SK-N-SH treated with all-trans-retinoic acid at 6 μM for 48 hours (cell line): Measurements from ENCODE around the gene RPS14.

Experiments used
- ATAC-seq: fragments of 200-7000 bp; cut with Tn5 transposase; 3 replicates; pipeline ENCODE4 v1.9.1; 2020; ENCODE audit warnings: mild to moderate bottlenecking, moderate library complexity
- ARNTL ChIP-seq: fragments of 450-650 bp; formaldehyde crosslinking; IDR thresholded peaks from 2 replicates; pipeline ENCODE4 v1.5.0; 2020; ENCODE audit warnings: low read depth, mild to moderate bottlenecking, moderate library complexity, borderline replicate concordance
- BACH2 ChIP-seq: fragments of 250-450 bp; sonication (Bioruptor Pico); IDR thresholded peaks from 2 replicates; pipeline ENCODE4 v1.9.0; 2021; ENCODE audit warnings: mild to moderate bottlenecking, borderline replicate concordance
- CREB5 ChIP-seq: fragments of 250-450 bp; sonication (Bioruptor Pico); IDR thresholded peaks from 2 replicates; pipeline ENCODE4 v1.5.1; 2020; ENCODE audit warnings: low read depth, mild to moderate bottlenecking, moderate library complexity
- CSDC2 ChIP-seq: fragments of 250-450 bp; sonication (Bioruptor Pico); IDR thresholded peaks from 2 replicates; pipeline ENCODE4 v1.5.0; 2020; ENCODE audit warnings: mild to moderate bottlenecking, moderate library complexity
- ISL1 ChIP-seq: fragments of 250-450 bp; sonication (Bioruptor Pico); IDR thresholded peaks from 2 replicates; pipeline ENCODE4 v2.1.2; 2022; ENCODE audit warnings: mild to moderate bottlenecking, moderate library complexity
- OSR1 ChIP-seq: fragments of 250-450 bp; sonication (Bioruptor Pico); IDR thresholded peaks from 2 replicates; pipeline ENCODE4 v1.8.0; 2022; ENCODE audit warnings: moderate library complexity, mild to moderate bottlenecking, inconsistent platforms
- PATZ1 ChIP-seq: fragments of 250-450 bp; sonication (Bioruptor Pico); IDR thresholded peaks from 2 replicates; pipeline ENCODE4 v1.8.0; 2020; ENCODE audit warnings: mild to moderate bottlenecking, moderate library complexity, borderline replicate concordance
- PPARA ChIP-seq: fragments of 250-450 bp; sonication (Bioruptor Pico); IDR thresholded peaks from 2 replicates; pipeline ENCODE4 v1.5.0; 2020; ENCODE audit warnings: mild to moderate bottlenecking, borderline replicate concordance
- RARB ChIP-seq: fragments of 250-450 bp; sonication (Bioruptor Pico); IDR thresholded peaks from 2 replicates; pipeline ENCODE4 v1.8.0; 2021; ENCODE audit warnings: mild to moderate bottlenecking, moderate library complexity
- SNAI2 ChIP-seq: fragments of 250-450 bp; sonication (Bioruptor Pico); IDR thresholded peaks from 2 replicates; pipeline ENCODE4 v1.5.0; 2020; ENCODE audit warnings: mild to moderate bottlenecking, moderate library complexity
- TCF4 ChIP-seq: fragments of 250-450 bp; sonication (Bioruptor Pico); IDR thresholded peaks from 2 replicates; pipeline ENCODE4 v1.8.0; 2021; ENCODE audit warnings: mild to moderate bottlenecking, moderate library complexity, borderline replicate concordance
- ZC3H10 ChIP-seq: fragments of 250-450 bp; sonication (Bioruptor Pico); IDR thresholded peaks from 2 replicates; pipeline ENCODE4 v1.5.1; 2021; ENCODE audit warnings: mild to moderate bottlenecking, moderate library complexity
- ZFP3 ChIP-seq: fragments of 250-450 bp; sonication (Bioruptor Pico); IDR thresholded peaks from 2 replicates; pipeline ENCODE4 v1.5.0; 2020; ENCODE audit warnings: mild to moderate bottlenecking, moderate library complexity
- ZNF565 ChIP-seq: fragments of 450-650 bp; formaldehyde crosslinking; conservative IDR thresholded peaks from 2 replicates; pipeline ENCODE4 v1.5.0; 2020; ENCODE audit warnings: low read depth, mild to moderate bottlenecking, moderate library complexity
- ZNF70 ChIP-seq: fragments of 450-650 bp; formaldehyde crosslinking; IDR thresholded peaks from 2 replicates; pipeline ENCODE4 v1.5.0; 2020; ENCODE audit warnings: mild to moderate bottlenecking, moderate library complexity
- ZNF8 ChIP-seq: fragments of 450-650 bp; formaldehyde crosslinking; IDR thresholded peaks from 2 replicates; pipeline ENCODE4 v1.5.0; 2020; ENCODE audit warnings: mild to moderate bottlenecking, moderate library complexity
- TF ChIP-seq, protein P1 (sequence below): fragments of 250-450 bp; sonication (Bioruptor Pico); IDR thresholded peaks from 2 replicates; pipeline ENCODE4 v1.5.1; 2021; ENCODE audit warnings: mild to moderate bottlenecking, moderate library complexity
- TF ChIP-seq, protein P2 (sequence below): fragments of 250-450 bp; sonication (Bioruptor Pico); IDR thresholded peaks from 2 replicates; pipeline ENCODE4 v1.8.0; 2021; ENCODE audit warnings: low read depth, mild to moderate bottlenecking, moderate library complexity, borderline replicate concordance
- TF ChIP-seq, protein P3 (sequence below): fragments of 250-450 bp; sonication (Bioruptor Pico); IDR thresholded peaks from 2 replicates; pipeline ENCODE4 v1.5.0; 2020; ENCODE audit warnings: mild to moderate bottlenecking, moderate library complexity

Gene RPS14

GRCh38 chr5:150496534-150496933 is 47.0 kb upstream of the RPS14 start:
- ATAC-seq = no peak
- no peak for TF ChIP-seq PPARA (CRISPR knock-in tag)
- TF ChIP-seq RARB (CRISPR knock-in tag) = no peak
- no peak for TF ChIP-seq ARNTL (CRISPR knock-in tag)
- TF ChIP-seq, protein P1, sequence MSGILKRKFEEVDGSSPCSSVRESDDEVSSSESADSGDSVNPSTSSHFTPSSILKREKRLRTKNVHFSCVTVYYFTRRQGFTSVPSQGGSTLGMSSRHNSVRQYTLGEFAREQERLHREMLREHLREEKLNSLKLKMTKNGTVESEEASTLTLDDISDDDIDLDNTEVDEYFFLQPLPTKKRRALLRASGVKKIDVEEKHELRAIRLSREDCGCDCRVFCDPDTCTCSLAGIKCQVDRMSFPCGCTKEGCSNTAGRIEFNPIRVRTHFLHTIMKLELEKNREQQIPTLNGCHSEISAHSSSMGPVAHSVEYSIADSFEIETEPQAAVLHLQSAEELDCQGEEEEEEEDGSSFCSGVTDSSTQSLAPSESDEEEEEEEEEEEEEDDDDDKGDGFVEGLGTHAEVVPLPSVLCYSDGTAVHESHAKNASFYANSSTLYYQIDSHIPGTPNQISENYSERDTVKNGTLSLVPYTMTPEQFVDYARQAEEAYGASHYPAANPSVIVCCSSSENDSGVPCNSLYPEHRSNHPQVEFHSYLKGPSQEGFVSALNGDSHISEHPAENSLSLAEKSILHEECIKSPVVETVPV = no peak
- no peak for TF ChIP-seq TCF4 (CRISPR knock-in tag)
- no peak for TF ChIP-seq SNAI2 (CRISPR knock-in tag)

GRCh38 chr5:150496098-150496497 is 46.6 kb upstream of the RPS14 start:
- TF ChIP-seq, protein P2, sequence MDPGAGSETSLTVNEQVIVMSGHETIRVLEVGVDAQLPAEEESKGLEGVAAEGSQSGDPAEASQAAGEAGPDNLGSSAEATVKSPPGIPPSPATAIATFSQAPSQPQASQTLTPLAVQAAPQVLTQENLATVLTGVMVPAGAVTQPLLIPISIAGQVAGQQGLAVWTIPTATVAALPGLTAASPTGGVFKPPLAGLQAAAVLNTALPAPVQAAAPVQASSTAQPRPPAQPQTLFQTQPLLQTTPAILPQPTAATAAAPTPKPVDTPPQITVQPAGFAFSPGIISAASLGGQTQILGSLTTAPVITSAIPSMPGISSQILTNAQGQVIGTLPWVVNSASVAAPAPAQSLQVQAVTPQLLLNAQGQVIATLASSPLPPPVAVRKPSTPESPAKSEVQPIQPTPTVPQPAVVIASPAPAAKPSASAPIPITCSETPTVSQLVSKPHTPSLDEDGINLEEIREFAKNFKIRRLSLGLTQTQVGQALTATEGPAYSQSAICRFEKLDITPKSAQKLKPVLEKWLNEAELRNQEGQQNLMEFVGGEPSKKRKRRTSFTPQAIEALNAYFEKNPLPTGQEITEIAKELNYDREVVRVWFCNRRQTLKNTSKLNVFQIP (CRISPR knock-in tag) = no peak
- TF ChIP-seq ZNF565 = no peak
- no peak for TF ChIP-seq OSR1 (CRISPR knock-in tag)
- no peak for TF ChIP-seq ZNF8 (CRISPR knock-in tag)
- TF ChIP-seq ZNF70 (CRISPR knock-in tag) = no peak
- TF ChIP-seq, protein P3, sequence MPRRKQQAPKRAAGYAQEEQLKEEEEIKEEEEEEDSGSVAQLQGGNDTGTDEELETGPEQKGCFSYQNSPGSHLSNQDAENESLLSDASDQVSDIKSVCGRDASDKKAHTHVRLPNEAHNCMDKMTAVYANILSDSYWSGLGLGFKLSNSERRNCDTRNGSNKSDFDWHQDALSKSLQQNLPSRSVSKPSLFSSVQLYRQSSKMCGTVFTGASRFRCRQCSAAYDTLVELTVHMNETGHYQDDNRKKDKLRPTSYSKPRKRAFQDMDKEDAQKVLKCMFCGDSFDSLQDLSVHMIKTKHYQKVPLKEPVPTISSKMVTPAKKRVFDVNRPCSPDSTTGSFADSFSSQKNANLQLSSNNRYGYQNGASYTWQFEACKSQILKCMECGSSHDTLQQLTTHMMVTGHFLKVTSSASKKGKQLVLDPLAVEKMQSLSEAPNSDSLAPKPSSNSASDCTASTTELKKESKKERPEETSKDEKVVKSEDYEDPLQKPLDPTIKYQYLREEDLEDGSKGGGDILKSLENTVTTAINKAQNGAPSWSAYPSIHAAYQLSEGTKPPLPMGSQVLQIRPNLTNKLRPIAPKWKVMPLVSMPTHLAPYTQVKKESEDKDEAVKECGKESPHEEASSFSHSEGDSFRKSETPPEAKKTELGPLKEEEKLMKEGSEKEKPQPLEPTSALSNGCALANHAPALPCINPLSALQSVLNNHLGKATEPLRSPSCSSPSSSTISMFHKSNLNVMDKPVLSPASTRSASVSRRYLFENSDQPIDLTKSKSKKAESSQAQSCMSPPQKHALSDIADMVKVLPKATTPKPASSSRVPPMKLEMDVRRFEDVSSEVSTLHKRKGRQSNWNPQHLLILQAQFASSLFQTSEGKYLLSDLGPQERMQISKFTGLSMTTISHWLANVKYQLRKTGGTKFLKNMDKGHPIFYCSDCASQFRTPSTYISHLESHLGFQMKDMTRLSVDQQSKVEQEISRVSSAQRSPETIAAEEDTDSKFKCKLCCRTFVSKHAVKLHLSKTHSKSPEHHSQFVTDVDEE (CRISPR knock-in tag) = no peak
- TF ChIP-seq CREB5 = no peak
- no peak for TF ChIP-seq TCF4 (CRISPR knock-in tag)
- TF ChIP-seq CSDC2 (CRISPR knock-in tag) = no peak
- ATAC-seq = no peak

GRCh38 chr5:150492621-150493020 is 43.1 kb upstream of the RPS14 start:
- TF ChIP-seq, protein P2 (CRISPR knock-in tag) = no peak
- TF ChIP-seq ZC3H10 (CRISPR knock-in tag) = no peak
- TF ChIP-seq ZFP3 (CRISPR knock-in tag) = no peak
- no peak for TF ChIP-seq PPARA (CRISPR knock-in tag)
- no peak for TF ChIP-seq PATZ1
- no peak for TF ChIP-seq ISL1 (CRISPR knock-in tag)
- no peak for TF ChIP-seq ZNF8 (CRISPR knock-in tag)
- TF ChIP-seq BACH2 (CRISPR knock-in tag) = no peak
- TF ChIP-seq ARNTL (CRISPR knock-in tag) = no peak
- peak; percentile 57 for ATAC-seq
